HEK293 (cell line): ENCODE results near the gene TTLL9.

Experiments
- CTCF ChIA-PET: fragments of 350-600 bp; formaldehyde crosslinking; extraction: SDS; loops from one replicate; lab custom pipeline; 2021; ENCODE audit warnings: antibody characterized with exemption; lab: Yijun Ruan, JAX
- POLR2A ChIA-PET: fragments of 300-600 bp; formaldehyde crosslinking; extraction: SDS; loops from one replicate; lab custom pipeline; 2020; ENCODE audit warnings: antibody characterized with exemption, inconsistent platforms; lab: Yijun Ruan, JAX
- H3K27ac ChIP-seq: fragments of 200-500 bp; sonication (Bioruptor generic); 2 replicates; pipeline ENCODE4 v1.5.1; 2014; ENCODE audit warnings: low read depth, low read length, control low read depth, inconsistent platforms; ENCODE audit errors: extremely low read depth
- H3K36me3 ChIP-seq, 2 experiments: fragments of 200-500 bp in 1 of 2; sonication (Bioruptor generic) in 1 of 2; 1 replicate in 1 of 2; 2 replicates in 1 of 2; pipeline ENCODE4 v1.5.1; 2014 to 2017; ENCODE audit warnings: inconsistent platforms in 2 of 2, low read length in 2 of 2; ENCODE audit not compliant: control insufficient read depth in 2 of 2, insufficient read depth in 1 of 2
- H3K4me1 ChIP-seq: fragments of 200-500 bp; sonication (Bioruptor generic); 2 replicates; pipeline ENCODE4 v1.5.1; 2014; ENCODE audit warnings: mild to moderate bottlenecking, low read length, inconsistent platforms; ENCODE audit not compliant: control insufficient read depth, insufficient read depth
- H3K4me3 ChIP-seq: 2 replicates; pipeline ENCODE4 v1.5.1; 2011; ENCODE audit warnings: low read depth, mild to moderate bottlenecking, control low read depth, low read length, moderate library complexity
- H3K9me3 ChIP-seq: fragments of 200-500 bp; sonication (Bioruptor generic); 2 replicates; pipeline ENCODE4 v1.5.1; 2014; ENCODE audit warnings: low read depth, low read length, inconsistent platforms; ENCODE audit not compliant: control insufficient read depth, insufficient read depth
- OSR2 ChIP-seq: fragments of 450-650 bp; formaldehyde crosslinking; IDR thresholded peaks from 2 replicates; pipeline ENCODE4 v1.5.1; 2016; ENCODE audit warnings: missing biosample characterization, missing genetic modification characterization
- REPIN1 ChIP-seq: fragments of 450-650 bp; formaldehyde crosslinking; IDR thresholded peaks from 2 replicates; pipeline ENCODE4 v1.5.1; 2017; ENCODE audit warnings: missing biosample characterization, missing genetic modification characterization, low read depth
- TRIM28 ChIP-seq: IDR thresholded peaks from 2 replicates; pipeline ENCODE4 v1.6.1; 2011; ENCODE audit warnings: low read length, control low read depth, borderline replicate concordance
- TSHZ1 ChIP-seq: fragments of 450-650 bp; formaldehyde crosslinking; IDR thresholded peaks from 2 replicates; pipeline ENCODE4 v1.5.1; 2016; ENCODE audit warnings: missing biosample characterization, missing genetic modification characterization, borderline replicate concordance
- ZBTB10 ChIP-seq: fragments of 450-650 bp; formaldehyde crosslinking; IDR thresholded peaks from 2 replicates; pipeline ENCODE4 v1.5.1; 2016; ENCODE audit warnings: missing biosample characterization, missing genetic modification characterization
- ZBTB20 ChIP-seq: fragments of 450-650 bp; formaldehyde crosslinking; IDR thresholded peaks from 2 replicates; pipeline ENCODE4 v1.5.1; 2016; ENCODE audit warnings: missing biosample characterization, missing genetic modification characterization
- ZBTB44 ChIP-seq: fragments of 450-650 bp; IDR thresholded peaks from 2 replicates; pipeline ENCODE4 v1.5.1; 2018; ENCODE audit warnings: missing biosample characterization, mild to moderate bottlenecking, missing genetic modification characterization
- ZBTB48 ChIP-seq: fragments of 450-650 bp; formaldehyde crosslinking; IDR thresholded peaks from 2 replicates; pipeline ENCODE4 v1.5.1; 2016; ENCODE audit warnings: missing biosample characterization, missing genetic modification characterization
- ZFP3 ChIP-seq: fragments of 450-650 bp; formaldehyde crosslinking; IDR thresholded peaks from 2 replicates; pipeline ENCODE4 v1.5.1; 2016; ENCODE audit warnings: low read depth, missing biosample characterization, missing genetic modification characterization
- ZFP69B ChIP-seq: fragments of 450-650 bp; formaldehyde crosslinking; IDR thresholded peaks from 2 replicates; pipeline ENCODE4 v1.5.1; 2016; ENCODE audit warnings: missing biosample characterization, missing genetic modification characterization
- ZNF114 ChIP-seq: fragments of 450-650 bp; formaldehyde crosslinking; IDR thresholded peaks from 2 replicates; pipeline ENCODE4 v1.5.0; 2017; ENCODE audit warnings: missing biosample characterization, missing genetic modification characterization
- ZNF133 ChIP-seq: fragments of 450-650 bp; formaldehyde crosslinking; IDR thresholded peaks from 2 replicates; pipeline ENCODE4 v1.5.1; 2016; ENCODE audit warnings: missing biosample characterization, missing genetic modification characterization
- ZNF2 ChIP-seq: fragments of 450-650 bp; formaldehyde crosslinking; IDR thresholded peaks from 2 replicates; pipeline ENCODE4 v1.5.1; 2016; ENCODE audit warnings: missing biosample characterization, missing genetic modification characterization
- ZNF211 ChIP-seq: fragments of 450-650 bp; formaldehyde crosslinking; IDR thresholded peaks from 2 replicates; pipeline ENCODE4 v1.5.1; 2016; ENCODE audit warnings: low read depth, missing biosample characterization, missing genetic modification characterization
- ZNF335 ChIP-seq: fragments of 450-650 bp; formaldehyde crosslinking; conservative IDR thresholded peaks from 2 replicates; pipeline ENCODE4 v1.5.1; 2016; ENCODE audit warnings: missing biosample characterization, missing genetic modification characterization
- ZNF398 ChIP-seq: fragments of 450-650 bp; formaldehyde crosslinking; IDR thresholded peaks from 2 replicates; pipeline ENCODE4 v1.5.1; 2017; ENCODE audit warnings: missing biosample characterization, missing genetic modification characterization
- ZNF416 ChIP-seq: fragments of 450-650 bp; formaldehyde crosslinking; IDR thresholded peaks from 2 replicates; pipeline ENCODE4 v1.5.1; 2016; ENCODE audit warnings: missing biosample characterization, missing genetic modification characterization
- ZNF518A ChIP-seq: fragments of 450-650 bp; formaldehyde crosslinking; conservative IDR thresholded peaks from 2 replicates; pipeline ENCODE4 v1.5.1; 2016; ENCODE audit warnings: low read depth, missing biosample characterization, missing genetic modification characterization
- ZNF571 ChIP-seq: fragments of 450-650 bp; formaldehyde crosslinking; IDR thresholded peaks from 2 replicates; pipeline ENCODE4 v1.5.0; 2017; ENCODE audit warnings: missing biosample characterization, missing genetic modification characterization
- TF ChIP-seq, protein P1 (sequence below): fragments of 450-650 bp; IDR thresholded peaks from 2 replicates; pipeline ENCODE4 v1.5.1; 2018; ENCODE audit warnings: missing biosample characterization, missing genetic modification characterization

TTLL9 gene

GRCh38 chr20:31835977-31836852, 34.2 kb upstream of the TTLL9 start:
- Histone ChIP-seq H3K36me3 (no peaks in the 10 kb centered on the region), H3K9me3 (no peaks in the 10 kb centered on the region), H3K4me1 (no peaks in the 10 kb centered on the region), H3K4me3 (no peak overlapping the region), H3K27ac (no peak overlapping the region)
- CTCF ChIA-PET, result interaction anchor here (0.8 to 8.4 kb wide), 6 partner anchors 10 to 195 kb away, joined by 3 to 87 read pairs (median 20); partner anchors contain the start of gene FOXS1
- POLR2A ChIA-PET, result interaction anchor here (0.5 to 1.0 kb wide), 3 partner anchors 10 to 263 kb away, joined by 3 to 7 read pairs (median 3); no protein-coding TSS in a partner anchor
- no peak for TF ChIP-seq ZNF571 (tag by site-specific recombination)
- TF ChIP-seq ZFP69B (tag by site-specific recombination), result no peak
- TF ChIP-seq, protein P1, sequence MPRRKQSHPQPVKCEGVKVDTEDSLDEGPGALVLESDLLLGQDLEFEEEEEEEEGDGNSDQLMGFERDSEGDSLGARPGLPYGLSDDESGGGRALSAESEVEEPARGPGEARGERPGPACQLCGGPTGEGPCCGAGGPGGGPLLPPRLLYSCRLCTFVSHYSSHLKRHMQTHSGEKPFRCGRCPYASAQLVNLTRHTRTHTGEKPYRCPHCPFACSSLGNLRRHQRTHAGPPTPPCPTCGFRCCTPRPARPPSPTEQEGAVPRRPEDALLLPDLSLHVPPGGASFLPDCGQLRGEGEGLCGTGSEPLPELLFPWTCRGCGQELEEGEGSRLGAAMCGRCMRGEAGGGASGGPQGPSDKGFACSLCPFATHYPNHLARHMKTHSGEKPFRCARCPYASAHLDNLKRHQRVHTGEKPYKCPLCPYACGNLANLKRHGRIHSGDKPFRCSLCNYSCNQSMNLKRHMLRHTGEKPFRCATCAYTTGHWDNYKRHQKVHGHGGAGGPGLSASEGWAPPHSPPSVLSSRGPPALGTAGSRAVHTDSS, result no peak
- TF ChIP-seq ZNF416 (tag by site-specific recombination), result no peak
- TF ChIP-seq TRIM28, result no peak
- TF ChIP-seq ZNF211 (tag by site-specific recombination), result no peak
- no peak for TF ChIP-seq ZNF114 (tag by site-specific recombination)
- no peak for TF ChIP-seq ZBTB44
- no peak for TF ChIP-seq ZFP3 (tag by site-specific recombination)
- peak; percentile 39 for TF ChIP-seq ZNF398 (tag by site-specific recombination)
- no peak for TF ChIP-seq REPIN1
- peak; percentile 44; the same call in 1 of the 2 replicates for TF ChIP-seq ZBTB10 (tag by site-specific recombination)
- TF ChIP-seq ZBTB20 (tag by site-specific recombination), result peak; percentile 54; the same call in 1 of the 2 replicates
- peak; percentile 41; the same call in 1 of the 2 replicates for TF ChIP-seq TSHZ1 (tag by site-specific recombination)
- TF ChIP-seq ZNF2 (tag by site-specific recombination), result no peak
- peak; percentile 32; the same call in 1 of the 2 replicates for TF ChIP-seq ZBTB48 (tag by site-specific recombination)
- TF ChIP-seq ZNF335 (tag by site-specific recombination), result peak; percentile 81
- no peak for TF ChIP-seq OSR2 (tag by site-specific recombination)
- TF ChIP-seq ZNF133 (tag by site-specific recombination), result no peak
- TF ChIP-seq ZNF518A (tag by site-specific recombination), result no peak
